Measurements from ENCODE around the gene NUP98.
"Not testable (repeated sequence)": the region's sequence is repeated elsewhere in the genome, so short reads cannot be mapped to it uniquely, and the experiment has no call there.

NUP98 gene

DNA sequence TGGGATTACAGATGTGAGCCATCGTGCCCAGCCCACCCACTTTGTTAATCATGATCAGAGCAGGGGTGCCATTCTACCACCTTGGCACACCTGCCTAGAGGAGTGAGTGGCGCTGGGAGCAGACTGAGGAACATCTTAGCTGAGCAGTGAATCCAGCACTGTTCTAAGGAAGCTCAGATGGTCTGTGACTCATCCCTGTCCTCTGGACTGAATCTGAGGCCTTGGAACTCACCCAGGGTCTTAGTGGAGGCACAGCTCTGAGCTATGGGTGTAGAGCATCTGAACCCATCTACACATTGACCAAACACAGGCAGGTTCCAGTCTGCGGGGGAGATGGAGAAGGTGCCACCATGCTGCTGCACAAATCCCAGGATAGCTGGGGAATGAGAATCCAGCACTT is 25.9 kb upstream of the NUP98 start:
- Mint-ChIP-seq H3K27me3 (no peaks in the 10 kb centered on the region), H3K27ac (no peak overlapping the region), H3K4me3 (no peak overlapping the region), H3K4me1 (peaks cover 32% of the 10 kb centered on the region), H3K9me3 (no peaks in the 10 kb centered on the region), H3K36me3 (peaks cover 45% of the 10 kb centered on the region)
- CTCF ChIA-PET: interaction anchor here (0.9 to 1.7 kb wide), 5 partner anchors 13 to 250 kb away, joined by 3 to 7 read pairs (median 5); partner anchors contain the start of gene RHOG
- DNase-seq: no peak

- Mint-ChIP-seq H3K36me3 (peaks cover 36% of the 10 kb centered on the region), H3K4me1 (peaks cover 30% of the 10 kb centered on the region), H3K4me3 (no peak overlapping the region), H3K27ac (no peak overlapping the region), H3K27me3 (no peaks in the 10 kb centered on the region), H3K9me3 (no peaks in the 10 kb centered on the region)
- no peak for DNase-seq
- CTCF ChIA-PET: interaction anchor here (1.0 to 1.7 kb wide), 3 partner anchors 12 to 251 kb away, joined by 3 to 5 read pairs (median 3); no protein-coding TSS in a partner anchor
These were observed 25.0 kb upstream of the NUP98 start for GRCh38 chr11:3822312-3822711.

DNA sequence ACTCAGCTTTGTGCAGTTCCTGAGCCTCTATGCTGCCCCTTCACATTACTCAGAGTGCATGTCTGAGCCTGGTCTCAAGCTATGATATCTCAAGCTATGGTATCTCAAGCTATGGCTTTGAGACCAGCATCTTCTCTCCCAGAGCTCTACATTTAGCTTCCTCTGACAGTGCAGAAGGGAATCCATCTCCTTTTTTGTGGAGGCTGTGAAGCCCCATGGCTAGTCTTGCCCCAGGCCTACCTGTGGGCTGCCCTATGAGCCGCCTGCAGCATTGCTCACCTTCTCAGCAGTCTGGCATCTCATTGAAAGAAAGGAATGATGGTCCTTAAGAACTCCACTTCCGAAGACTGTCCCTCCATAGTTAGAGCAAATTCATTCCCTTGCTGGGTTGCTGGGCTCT is 23.6 kb upstream of the NUP98 start:
- Mint-ChIP-seq H3K36me3 (peaks cover 24% of the 10 kb centered on the region), H3K27me3 (no peaks in the 10 kb centered on the region), H3K9me3 (no peaks in the 10 kb centered on the region), H3K4me3 (no peak overlapping the region), H3K27ac (no peak overlapping the region), H3K4me1 (peaks cover 21% of the 10 kb centered on the region)
- CTCF ChIA-PET: interaction anchor here (0.6 to 3.6 kb wide), 4 partner anchors 12 to 252 kb away, joined by 3 to 21 read pairs (median 3); partner anchors contain the start of gene PGAP2
- DNase-seq: no peak

DNA sequence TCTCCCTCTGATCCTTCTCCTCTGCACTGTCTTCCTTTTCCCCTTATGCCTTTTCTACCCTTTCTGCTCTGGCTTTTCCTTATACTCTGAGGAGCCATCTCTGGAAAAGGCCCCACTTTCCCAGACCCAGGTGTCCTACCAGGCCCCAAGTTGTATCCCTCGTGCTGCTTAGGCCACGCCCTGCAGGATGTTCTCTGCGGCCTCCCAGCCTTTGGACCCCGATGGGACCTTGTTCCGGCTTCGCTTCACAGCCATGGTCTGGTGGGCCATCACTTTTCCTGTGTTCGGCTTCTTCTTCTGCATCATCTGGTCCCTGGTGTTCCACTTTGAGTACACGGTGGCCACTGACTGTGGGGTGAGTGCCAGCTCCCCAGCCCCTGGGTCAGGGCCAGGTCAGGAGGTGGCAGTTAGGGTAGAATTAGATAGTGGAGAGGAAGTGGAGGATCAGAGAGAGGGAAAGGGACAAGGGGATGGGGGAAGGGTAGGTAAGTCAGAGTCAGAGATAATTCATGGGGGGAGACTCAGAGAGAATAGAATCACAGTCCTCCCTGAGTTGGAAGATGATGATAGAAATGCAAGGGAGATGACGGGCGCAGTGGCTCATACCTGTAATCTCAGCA is 19.9 kb upstream of the NUP98 start:
- DNase-seq: no peak
- peaks cover 3% of the 10 kb centered on the region for H3K36me3 Mint-ChIP-seq
- CTCF ChIA-PET: interaction anchor here (1.9 to 3.6 kb wide), 2 partner anchors 9 to 255 kb away, joined by 4 to 21 read pairs; partner anchors contain the start of gene PGAP2
- H3K4me1 Mint-ChIP-seq: no peaks in the 10 kb centered on the region
- no peaks in the 10 kb centered on the region for H3K27me3 Mint-ChIP-seq
- H3K4me3 Mint-ChIP-seq: no peak overlapping the region
- H3K9me3 Mint-ChIP-seq: no peaks in the 10 kb centered on the region
- no peak overlapping the region for H3K27ac Mint-ChIP-seq

DNA sequence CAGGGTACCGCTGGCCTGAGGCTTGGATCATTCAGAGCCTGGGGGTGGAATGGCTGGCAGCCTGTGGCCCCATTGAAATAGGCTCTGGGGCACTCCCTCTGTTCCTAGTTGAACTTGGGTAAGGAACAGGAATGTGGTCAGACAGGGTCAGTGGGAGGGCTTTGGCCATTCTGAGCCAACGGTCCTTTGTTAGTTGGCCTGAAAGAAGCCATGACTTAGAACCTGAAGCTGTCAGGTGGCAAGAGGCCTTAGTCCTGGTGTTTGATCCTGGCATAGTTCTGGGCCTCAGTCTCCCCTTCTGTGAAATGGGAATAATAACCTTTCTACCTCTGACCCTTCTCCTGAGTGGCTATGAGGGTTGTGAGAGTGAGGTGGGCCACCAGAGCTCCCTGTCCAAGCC is 19.3 kb upstream of the NUP98 start:
- H3K27ac Mint-ChIP-seq: no peak overlapping the region
- H3K36me3 Mint-ChIP-seq: peaks cover 3% of the 10 kb centered on the region
- DNase-seq: no peak
- CTCF ChIA-PET: interaction anchor here (0.6 kb wide), 1 partner anchor 10 kb away, joined by 3 read pairs; no protein-coding TSS in a partner anchor
- no peaks in the 10 kb centered on the region for H3K4me1 Mint-ChIP-seq
- no peaks in the 10 kb centered on the region for H3K9me3 Mint-ChIP-seq
- no peak overlapping the region for H3K4me3 Mint-ChIP-seq
- no peaks in the 10 kb centered on the region for H3K27me3 Mint-ChIP-seq

DNA sequence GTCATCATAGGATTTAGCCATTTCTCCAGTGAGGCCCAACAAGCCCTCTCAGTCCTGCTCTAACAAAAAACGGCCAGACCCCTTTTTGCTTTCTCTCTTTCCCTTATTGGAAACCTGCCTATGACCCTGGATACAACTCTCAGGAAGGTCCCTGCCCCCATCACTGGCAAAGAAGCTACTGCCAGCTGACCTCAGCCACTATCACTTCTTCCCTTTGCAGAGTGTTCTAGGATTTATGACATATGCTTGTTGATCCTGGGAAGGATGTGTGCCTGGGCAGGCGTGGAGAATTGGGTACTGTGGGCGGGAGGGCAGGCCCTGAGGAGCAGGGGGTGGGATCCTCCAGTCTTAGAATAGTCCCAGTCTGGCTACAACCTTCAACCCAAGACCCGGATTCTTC is 18.5 kb upstream of the NUP98 start:
- Mint-ChIP-seq H3K4me1 (no peaks in the 10 kb centered on the region), H3K36me3 (peaks cover 3% of the 10 kb centered on the region), H3K9me3 (no peaks in the 10 kb centered on the region), H3K27me3 (no peaks in the 10 kb centered on the region), H3K27ac (no peak overlapping the region), H3K4me3 (no peak overlapping the region)
- CTCF ChIA-PET: no interaction called here
- no peak for DNase-seq

DNA sequence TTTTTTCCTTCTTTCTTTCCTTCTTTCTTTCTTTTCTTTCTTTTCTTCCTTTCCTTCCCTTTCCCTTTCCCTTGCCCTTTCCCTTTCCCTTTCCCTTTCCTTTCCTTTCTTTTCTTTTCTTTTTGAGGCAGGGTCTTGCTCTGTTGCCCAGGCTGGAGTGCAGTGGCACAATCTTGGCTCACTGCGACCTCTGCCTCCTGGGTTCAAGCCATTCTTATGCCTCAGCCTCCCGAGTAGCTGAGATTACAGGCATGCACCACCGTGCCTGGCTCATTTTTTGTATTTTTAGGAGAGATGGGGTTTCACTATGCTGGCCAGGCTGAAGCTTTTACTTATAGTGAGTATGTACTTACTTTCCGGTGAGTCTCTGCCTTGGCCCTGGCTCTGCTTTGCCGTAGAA is 17.5 kb upstream of the NUP98 start:
- H3K36me3 Mint-ChIP-seq, H3K4me1 Mint-ChIP-seq, H3K27ac Mint-ChIP-seq, CTCF ChIA-PET, H3K27me3 Mint-ChIP-seq, H3K9me3 Mint-ChIP-seq, H3K4me3 Mint-ChIP-seq, DNase-seq: not testable (repeated sequence)

DNA sequence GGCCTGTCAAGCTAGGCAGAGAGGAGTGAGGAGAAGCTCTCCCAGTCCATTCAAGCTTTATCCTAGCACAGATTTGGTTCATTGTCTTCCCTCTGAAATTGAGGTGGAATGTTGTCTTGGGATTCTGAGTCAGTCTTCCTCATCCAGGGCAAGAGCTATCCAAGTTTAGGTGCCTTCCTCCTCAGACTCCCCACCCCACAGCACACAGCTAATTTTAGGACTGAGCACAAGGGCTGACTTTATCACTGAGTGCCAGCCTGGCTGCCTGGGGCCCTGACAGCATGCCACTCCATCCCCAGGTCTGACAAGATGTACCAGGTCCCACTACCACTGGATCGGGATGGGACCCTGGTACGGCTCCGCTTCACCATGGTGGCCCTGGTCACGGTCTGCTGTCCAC is 13.6 kb upstream of the NUP98 start:
- H3K27me3 Mint-ChIP-seq: no peaks in the 10 kb centered on the region
- no peak overlapping the region for H3K4me3 Mint-ChIP-seq
- peaks cover 21% of the 10 kb centered on the region for H3K4me1 Mint-ChIP-seq
- peaks cover 2% of the 10 kb centered on the region for H3K36me3 Mint-ChIP-seq
- CTCF ChIA-PET: interaction anchor here (0.6 to 5.1 kb wide), 10 partner anchors 8 to 262 kb away, joined by 3 to 27 read pairs (median 5); partner anchors contain the start of gene RHOG
- no peaks in the 10 kb centered on the region for H3K9me3 Mint-ChIP-seq
- no peak for DNase-seq
- H3K27ac Mint-ChIP-seq: no peak overlapping the region

- Mint-ChIP-seq H3K9me3 (no peaks in the 10 kb centered on the region), H3K27me3 (no peaks in the 10 kb centered on the region), H3K4me3 (no peak overlapping the region), H3K36me3 (peaks cover 2% of the 10 kb centered on the region), H3K4me1 (peaks cover 21% of the 10 kb centered on the region), H3K27ac (no peak overlapping the region)
- DNase-seq: no peak
- CTCF ChIA-PET: interaction anchor here (1.2 to 5.1 kb wide), 10 partner anchors 9 to 263 kb away, joined by 4 to 34 read pairs (median 15); partner anchors contain the start of gene RHOG
These were observed 13.1 kb upstream of the NUP98 start for GRCh38 chr11:3810446-3810845.

DNA sequence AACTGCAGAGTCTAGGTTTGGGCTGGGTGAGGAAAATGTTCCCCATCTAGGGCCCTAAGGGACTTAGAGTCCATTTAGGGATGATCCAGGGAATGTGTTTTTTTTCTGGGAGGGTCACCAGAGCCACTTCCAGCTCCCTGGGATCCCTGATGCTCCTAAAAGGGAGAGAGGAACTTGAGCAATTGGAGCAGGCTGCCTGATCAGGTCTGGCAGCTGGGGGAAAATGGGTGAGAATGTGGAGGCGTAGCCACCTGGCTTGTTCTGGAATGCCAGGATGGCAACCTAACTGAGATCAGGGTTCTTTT is 12.2 kb upstream of the NUP98 start:
- H3K4me3 Mint-ChIP-seq: no peak overlapping the region
- H3K27me3 Mint-ChIP-seq: no peaks in the 10 kb centered on the region
- H3K9me3 Mint-ChIP-seq: no peaks in the 10 kb centered on the region
- CTCF ChIA-PET: interaction anchor here (0.9 to 5.1 kb wide), 33 partner anchors 10 to 332 kb away, joined by 3 to 34 read pairs (median 6); partner anchors contain the start of genes NUP98 and RHOG
- no peak overlapping the region for H3K27ac Mint-ChIP-seq
- H3K36me3 Mint-ChIP-seq: peaks cover 2% of the 10 kb centered on the region
- DNase-seq: no peak
- peaks cover 21% of the 10 kb centered on the region for H3K4me1 Mint-ChIP-seq

DNA sequence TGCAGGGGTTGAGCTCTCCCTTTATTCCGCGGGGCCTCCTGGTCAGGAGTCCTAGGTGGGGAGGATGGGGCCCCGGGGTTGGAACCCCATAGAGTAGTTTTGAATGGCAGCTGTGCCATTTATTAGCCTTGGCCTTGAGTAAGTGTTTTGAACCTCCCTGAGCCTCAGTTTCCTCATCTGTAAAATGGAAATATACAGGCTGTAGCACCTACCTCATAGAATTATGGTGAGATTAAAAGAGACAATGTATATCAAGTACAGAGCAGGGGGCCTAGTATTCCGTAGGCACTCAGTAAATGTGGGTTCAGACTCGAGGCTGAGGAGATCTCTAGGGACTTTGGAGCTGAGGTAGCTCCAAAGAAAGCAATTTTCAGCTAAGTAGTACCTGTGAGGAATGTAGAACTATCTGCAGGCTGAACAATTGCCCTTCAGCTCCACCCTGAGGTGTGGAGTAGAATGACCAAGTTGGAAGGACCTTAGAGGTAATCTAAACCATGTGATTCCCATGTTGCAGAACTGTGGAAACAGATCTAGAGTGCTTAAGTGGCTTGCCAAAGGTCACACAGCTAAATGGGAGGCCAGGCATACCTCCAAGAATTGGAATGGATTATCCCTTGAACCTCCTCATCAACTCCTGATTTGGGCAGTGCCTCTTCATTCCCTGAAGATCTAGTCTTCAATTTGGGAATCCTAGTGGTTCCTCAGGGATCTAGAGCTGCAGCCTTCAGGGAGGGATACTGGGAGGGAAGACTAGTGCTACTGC is 11.7 kb upstream of the NUP98 start:
- no peaks in the 10 kb centered on the region for H3K9me3 Mint-ChIP-seq
- CTCF ChIA-PET: interaction anchor here (0.6 to 5.1 kb wide), 44 partner anchors 10 to 331 kb away, joined by 3 to 34 read pairs (median 6); partner anchors contain the start of genes ART1, NUP98 and RHOG
- DNase-seq: peak; percentile 72
- peak overlapping the region; percentile 79 for H3K27ac Mint-ChIP-seq
- peaks cover 25% of the 10 kb centered on the region for H3K4me1 Mint-ChIP-seq
- H3K27me3 Mint-ChIP-seq: no peaks in the 10 kb centered on the region
- peaks cover 2% of the 10 kb centered on the region for H3K36me3 Mint-ChIP-seq
- H3K4me3 Mint-ChIP-seq: peak overlapping the region; percentile 93

- Mint-ChIP-seq H3K27ac (peak within 1 kb of the TSS; percentile 91), H3K9me3 (no peaks in the 10 kb centered on the region), H3K4me1 (peaks cover 26% of the 10 kb centered on the region), H3K27me3 (no peaks in the 10 kb centered on the region), H3K4me3 (peak within 1 kb of the TSS; percentile 93), H3K36me3 (peaks cover 2% of the 10 kb centered on the region)
- CTCF ChIA-PET: interaction anchor here (0.6 to 5.1 kb wide), 46 partner anchors 10 to 330 kb away, joined by 3 to 34 read pairs (median 6); partner anchors contain the start of genes ART1, NUP98 and RHOG
- peak; percentile 81 for DNase-seq
These were observed 10.8 kb upstream of the NUP98 start, which contains the start of gene PGAP2 for GRCh38 chr11:3807909-3808860. TSS of gene PGAP2 (plus strand) at chr11:3808560. CDS start at chr11:3811260, 2,700 bp downstream.

DNA sequence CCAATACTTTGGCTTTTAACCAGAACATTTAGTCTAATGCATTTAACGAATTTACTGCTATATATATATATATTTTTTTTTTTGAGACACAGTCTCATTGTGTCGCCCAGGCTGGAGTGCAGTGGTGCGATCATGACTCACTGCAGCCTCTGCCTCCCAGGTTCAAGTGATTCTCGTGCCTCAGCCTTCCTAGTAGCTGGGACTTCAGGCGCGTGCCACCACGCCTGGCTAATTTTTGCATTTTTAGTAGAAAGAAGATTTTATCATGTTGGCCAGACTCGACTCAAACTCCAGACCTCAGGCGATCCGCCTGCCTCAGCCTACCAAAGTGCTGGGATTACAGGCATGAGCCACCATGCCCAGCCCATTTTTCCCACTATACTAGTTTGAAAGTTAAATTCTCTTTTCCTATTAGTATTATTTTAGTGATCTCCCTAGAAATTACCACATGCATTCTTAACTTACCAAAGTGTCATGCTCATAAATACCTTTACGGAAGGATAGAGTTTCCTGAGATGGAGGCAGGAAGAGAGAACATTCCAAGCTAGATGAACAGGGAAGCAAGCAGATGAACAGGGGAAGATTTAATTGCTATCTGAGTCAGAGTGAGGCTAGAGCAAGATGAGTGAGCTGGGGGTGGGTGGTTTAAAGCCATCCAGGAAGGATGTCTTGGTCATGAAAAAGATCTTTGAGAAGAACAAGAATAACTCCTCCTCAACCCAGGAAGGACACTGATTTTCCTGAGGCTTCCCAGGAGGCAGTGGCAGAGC is 6.6 kb upstream of the NUP98 start:
- no peak overlapping the region for H3K4me3 Mint-ChIP-seq
- H3K36me3 Mint-ChIP-seq: no peaks in the 10 kb centered on the region
- DNase-seq: no peak
- peaks cover 26% of the 10 kb centered on the region for H3K4me1 Mint-ChIP-seq
- no peaks in the 10 kb centered on the region for H3K9me3 Mint-ChIP-seq
- CTCF ChIA-PET: interaction anchor here (0.6 kb wide), 2 partner anchors 14 to 31 kb away, joined by 3 to 4 read pairs; no protein-coding TSS in a partner anchor
- no peaks in the 10 kb centered on the region for H3K27me3 Mint-ChIP-seq
- H3K27ac Mint-ChIP-seq: no peak overlapping the region
